ENCODE results near the gene GAD2.

GAD2 gene

GRCh38 chr10:26225322-26225721, 8.7 kb downstream of the GAD2 start:
- DNase-seq: no peak

GRCh38 chr10:26227786-26228185, 11.2 kb downstream of the GAD2 start:
- no peak for DNase-seq

GRCh38 chr10:26232174-26232573, 15.6 kb downstream of the GAD2 start:
- DNase-seq: no peak

- no peak for DNase-seq
Measured at GRCh38 chr10:26235761-26236160, 19.2 kb downstream of the GAD2 start.

- no peak for DNase-seq
Measured at GRCh38 chr10:26238378-26238777, 21.8 kb downstream of the GAD2 start.

GRCh38 chr10:26242706-26243350, 26.3 kb downstream of the GAD2 start:
- DNase-seq: no peak

- no peak for DNase-seq
Measured at GRCh38 chr10:26243351-26243720, 26.8 kb downstream of the GAD2 start.

- no peak for DNase-seq
Measured at GRCh38 chr10:26249681-26250080, 33.1 kb downstream of the GAD2 start.

GRCh38 chr10:26251925-26252324, 35.4 kb downstream of the GAD2 start:
- no peak for DNase-seq

- DNase-seq: no peak
Measured at GRCh38 chr10:26254616-26255015, 38.0 kb downstream of the GAD2 start.

- DNase-seq: no peak
Measured at GRCh38 chr10:26259341-26259740, 42.8 kb downstream of the GAD2 start.

GRCh38 chr10:26269754-26270153, 53.2 kb downstream of the GAD2 start:
- peak; percentile 7 for DNase-seq

- no peak for DNase-seq
Measured at GRCh38 chr10:26274391-26274790, 57.8 kb downstream of the GAD2 start.

- DNase-seq: no peak
Measured at GRCh38 chr10:26278295-26278694, 61.7 kb downstream of the GAD2 start.

GRCh38 chr10:26290236-26290635, 73.7 kb downstream of the GAD2 start:
- DNase-seq: no peak

GRCh38 chr10:26291721-26292480, 75.3 kb downstream of the GAD2 start:
- DNase-seq: no peak

GRCh38 chr10:26296360-26296759, 79.8 kb downstream of the GAD2 start:
- no peak for DNase-seq

GRCh38 chr10:26300001-26300400, 83.4 kb downstream of the GAD2 start:
- no peak for DNase-seq

- DNase-seq: no peak
Measured at GRCh38 chr10:26303366-26303765, 86.8 kb downstream of the GAD2 start.

- no peak for DNase-seq
Measured at GRCh38 chr10:26310361-26310760, 93.8 kb downstream of the GAD2 start.

GRCh38 chr10:26311383-26311940, 94.9 kb downstream of the GAD2 start:
- no peak for DNase-seq

GRCh38 chr10:26314265-26315013, 97.9 kb downstream of the GAD2 start:
- no peak for DNase-seq

- no peak for DNase-seq
Measured at GRCh38 chr10:26318672-26319071, 102.1 kb downstream of the GAD2 start.

GRCh38 chr10:26323219-26323618, 106.6 kb downstream of the GAD2 start:
- no peak for DNase-seq
